SU-DHL-6 (cell line): ENCODE measurements around the gene SLC10A1.

Source experiments
- H2AFZ ChIP-seq: fragments of 200-600 bp; sonication (generic); 2 replicates; pipeline ENCODE4 v1.6.1; 2014; ENCODE audit warnings: low read depth, mild to moderate bottlenecking, moderate library complexity, mixed read lengths, antibody characterized with exemption, low read length; ENCODE audit not compliant: severe bottlenecking
- H3F3A ChIP-seq: fragments of 200-600 bp; shearing (Covaris generic); 2 replicates; pipeline ENCODE4 v1.6.0; 2016; ENCODE audit warnings: antibody characterized with exemption, mild to moderate bottlenecking; ENCODE audit not compliant: insufficient read depth
- H3K27ac ChIP-seq: fragments of 200-600 bp; sonication (generic); 2 replicates; pipeline ENCODE4 v1.5.1; 2016; ENCODE audit warnings: low read depth, mild to moderate bottlenecking, low read length, moderate library complexity, mixed read lengths
- H3K27me3 ChIP-seq: fragments of 200-600 bp; sonication (generic), shearing (Covaris generic); 2 replicates; pipeline ENCODE4 v1.6.0; 2014; ENCODE audit warnings: mild to moderate bottlenecking, low read length
- H3K36me3 ChIP-seq: fragments of 200-600 bp; sonication (generic); 2 replicates; pipeline ENCODE4 v1.6.1; 2014; ENCODE audit warnings: mild to moderate bottlenecking, low read length, mixed read lengths
- H3K4me2 ChIP-seq: fragments of 300-600, 200-600 bp; shearing (Covaris generic), sonication (generic); 2 replicates; pipeline ENCODE4 v1.6.0; 2014; ENCODE audit warnings: low read length, low read depth, mild to moderate bottlenecking; ENCODE audit not compliant: poor library complexity, severe bottlenecking
- H3K4me3 ChIP-seq: fragments of 200-600 bp; sonication (generic); 2 replicates; pipeline ENCODE4 v1.5.1; 2014; ENCODE audit warnings: antibody characterized with exemption, low read length, mild to moderate bottlenecking, mixed read lengths; ENCODE audit not compliant: insufficient read depth, poor library complexity, severe bottlenecking
- H3K79me2 ChIP-seq: fragments of 200-600 bp; sonication (generic); 2 replicates; pipeline ENCODE4 v1.6.1; 2014; ENCODE audit warnings: mild to moderate bottlenecking, low read length, moderate library complexity; ENCODE audit not compliant: insufficient read depth
- H3K9ac ChIP-seq: fragments of 200-600 bp; sonication (generic); 2 replicates; pipeline ENCODE4 v1.7.0; 2014; ENCODE audit warnings: mild to moderate bottlenecking, low read length
- H3K9me2 ChIP-seq: fragments of 200-600 bp; sonication (generic); replicated peaks from 2 replicates; pipeline ENCODE4 v1.6.1; 2014; ENCODE audit warnings: low read length; ENCODE audit not compliant: insufficient read depth
- H3K9me3 ChIP-seq: fragments of 200-600 bp; sonication (generic); 2 replicates; pipeline ENCODE4 v1.6.1; 2014; ENCODE audit warnings: low read length, mixed read lengths; ENCODE audit not compliant: insufficient read depth
- H4K20me1 ChIP-seq: fragments of 200-600 bp; sonication (generic); 2 replicates; pipeline ENCODE4 v1.6.1; 2014; ENCODE audit warnings: low read depth, mild to moderate bottlenecking, antibody characterized with exemption, low read length, moderate library complexity, mixed read lengths
- CTCF ChIP-seq: fragments of 200-600 bp; sonication (generic); IDR thresholded peaks from one replicate; pipeline ENCODE4 v1.5.1; 2017; ENCODE audit warnings: antibody characterized with exemption, mild to moderate bottlenecking, low read length, moderate library complexity; ENCODE audit not compliant: insufficient read depth, poor library complexity, severe bottlenecking
- EZH2phosphoT487 ChIP-seq: fragments of 200-600 bp; sonication (generic), shearing (Covaris generic); conservative IDR thresholded peaks from 2 replicates; pipeline ENCODE4 v1.6.1; 2018; ENCODE audit warnings: mild to moderate bottlenecking, antibody characterized with exemption, low read length, moderate library complexity, mixed read lengths

The SLC10A1 gene

DNA sequence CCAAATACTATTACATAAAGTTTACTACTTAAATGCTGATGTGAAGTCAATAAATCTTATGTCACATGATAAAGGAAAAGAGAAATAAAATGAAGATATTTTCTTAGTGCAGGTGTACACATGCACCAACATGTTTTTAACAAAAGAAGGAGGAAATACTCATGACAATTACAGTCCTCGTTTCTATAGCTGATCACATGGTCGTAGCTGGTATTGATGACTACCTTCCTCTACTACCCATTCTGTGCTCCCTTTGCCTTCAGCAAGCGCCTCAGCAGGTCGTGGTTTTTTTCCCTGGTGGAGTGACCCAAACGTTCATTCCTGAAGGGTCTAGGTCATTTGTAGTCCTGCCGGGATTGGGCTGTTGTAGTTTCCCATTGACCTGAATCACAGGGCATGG lies 25.4 kb upstream of the SLC10A1 start:
- H3K27me3 ChIP-seq, result no peaks in the 10 kb centered on the region

GRCh38 chr14:69820991-69821390 lies 23.9 kb upstream of the SLC10A1 start:
- Histone ChIP-seq H3K4me2 (no peak overlapping the region), H3K9ac (no peak overlapping the region), H3K9me3 (no peaks in the 10 kb centered on the region), H2AFZ (no peak overlapping the region), H3K79me2 (no peaks in the 10 kb centered on the region), H3F3A (no peaks in the 10 kb centered on the region), H4K20me1 (no peaks in the 10 kb centered on the region), H3K4me3 (no peak overlapping the region), H3K36me3 (no peaks in the 10 kb centered on the region), H3K9me2 (no peaks in the 10 kb centered on the region), H3K27me3 (no peaks in the 10 kb centered on the region), H3K27ac (no peak overlapping the region)
- TF ChIP-seq CTCF, result no peak
- TF ChIP-seq EZH2phosphoT487, result no peak

More for the DNA sequence above, 25.4 kb upstream of the SLC10A1 start:
- Histone ChIP-seq H3K9me3 (no peaks in the 10 kb centered on the region), H3F3A (no peaks in the 10 kb centered on the region), H3K36me3 (no peaks in the 10 kb centered on the region), H4K20me1 (no peaks in the 10 kb centered on the region), H3K9ac (no peak overlapping the region), H3K4me2 (no peak overlapping the region), H3K79me2 (no peaks in the 10 kb centered on the region), H2AFZ (no peak overlapping the region), H3K9me2 (no peaks in the 10 kb centered on the region), H3K4me3 (no peak overlapping the region), H3K27ac (no peak overlapping the region)
- TF ChIP-seq EZH2phosphoT487, result no peak
- TF ChIP-seq CTCF, result no peak

GRCh38 chr14:69819607-69820006 lies 22.6 kb upstream of the SLC10A1 start:
- no peaks in the 10 kb centered on the region for H4K20me1 ChIP-seq
- no peak overlapping the region for H2AFZ ChIP-seq
- no peaks in the 10 kb centered on the region for H3K9me2 ChIP-seq
- H3K4me3 ChIP-seq, result no peak overlapping the region
- H3K27ac ChIP-seq, result no peak overlapping the region
- H3K36me3 ChIP-seq, result no peaks in the 10 kb centered on the region
- H3K27me3 ChIP-seq, result no peaks in the 10 kb centered on the region
- TF ChIP-seq CTCF (no peak), EZH2phosphoT487 (no peak)
- no peaks in the 10 kb centered on the region for H3K9me3 ChIP-seq
- H3K4me2 ChIP-seq, result no peak overlapping the region
- no peaks in the 10 kb centered on the region for H3F3A ChIP-seq
- no peak overlapping the region for H3K9ac ChIP-seq
- H3K79me2 ChIP-seq, result no peaks in the 10 kb centered on the region
